ENCODE measurements around the gene HAUS3.
A peak's percentile ranks its signal among the peaks of the same experiment; 100 is the strongest.

The HAUS3 gene

DNA sequence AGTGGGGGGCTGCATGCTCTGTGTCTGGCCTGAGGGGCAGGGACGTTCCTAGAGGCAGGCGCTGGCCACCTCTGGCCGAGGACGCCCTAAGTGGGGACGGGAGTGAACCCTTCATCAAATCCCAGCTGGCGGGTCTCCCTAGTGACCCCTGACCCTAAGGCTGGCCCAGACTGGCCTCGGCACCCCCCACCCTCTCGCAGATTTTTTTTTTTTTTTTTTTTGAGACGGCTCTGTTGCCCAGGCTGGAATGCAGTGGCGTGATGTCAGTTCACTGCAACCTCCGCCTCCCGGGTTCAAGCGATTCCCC, 21.0 kb upstream of the HAUS3 start:
- DNase-seq, result no peak

- DNase-seq, result peak; percentile 96
Observed at GRCh38 chr4:2262145-2262943, 20.4 kb upstream of the HAUS3 start.

- no peak for DNase-seq
Observed at GRCh38 chr4:2261853-2262144, 19.9 kb upstream of the HAUS3 start, which contains the start of gene MXD4. TSS of gene MXD4 (minus strand) at chr4:2262109. CDS start at chr4:2261980, 129 bp downstream.

DNA sequence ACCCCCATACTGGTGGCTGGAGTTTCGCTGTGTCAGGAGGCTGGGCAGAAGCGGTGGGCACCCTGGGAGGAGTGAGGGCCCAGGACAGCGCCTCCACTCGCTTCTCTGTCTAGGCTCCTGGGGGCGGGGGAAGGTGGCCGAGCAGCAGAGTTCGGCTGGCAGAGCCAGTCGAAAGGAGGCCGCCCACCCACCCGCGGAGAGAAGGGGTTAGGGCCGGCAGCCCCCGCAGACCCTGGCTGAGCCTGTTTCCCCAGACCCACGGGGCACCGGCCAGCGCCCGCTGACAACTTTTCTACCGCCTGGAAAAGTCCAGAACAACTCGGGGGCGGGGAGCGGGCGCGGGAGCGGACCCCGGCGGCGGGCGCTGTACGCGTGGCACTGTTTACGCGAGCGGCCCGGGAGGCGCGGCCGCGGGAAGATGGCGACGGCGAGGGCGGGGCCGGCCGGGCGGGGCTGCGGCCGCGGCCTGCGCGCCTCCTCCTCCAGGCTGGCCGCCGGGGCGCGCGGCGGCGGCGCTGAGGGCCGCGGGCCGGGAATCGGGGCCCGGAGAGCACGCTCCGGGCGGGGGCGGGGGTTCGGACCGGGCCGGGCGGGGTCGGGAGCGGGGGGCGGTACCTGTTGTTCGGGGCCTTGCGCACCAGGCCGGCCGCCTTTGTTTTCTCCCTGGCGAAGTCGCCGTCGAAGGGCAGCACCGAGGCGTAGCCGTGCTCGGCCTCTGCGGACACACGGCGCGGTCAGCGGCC, 19.4 kb upstream of the HAUS3 start:
- DNase-seq, result no peak

GRCh38 chr4:2260344-2261109, 18.6 kb upstream of the HAUS3 start:
- no peak for DNase-seq

DNA sequence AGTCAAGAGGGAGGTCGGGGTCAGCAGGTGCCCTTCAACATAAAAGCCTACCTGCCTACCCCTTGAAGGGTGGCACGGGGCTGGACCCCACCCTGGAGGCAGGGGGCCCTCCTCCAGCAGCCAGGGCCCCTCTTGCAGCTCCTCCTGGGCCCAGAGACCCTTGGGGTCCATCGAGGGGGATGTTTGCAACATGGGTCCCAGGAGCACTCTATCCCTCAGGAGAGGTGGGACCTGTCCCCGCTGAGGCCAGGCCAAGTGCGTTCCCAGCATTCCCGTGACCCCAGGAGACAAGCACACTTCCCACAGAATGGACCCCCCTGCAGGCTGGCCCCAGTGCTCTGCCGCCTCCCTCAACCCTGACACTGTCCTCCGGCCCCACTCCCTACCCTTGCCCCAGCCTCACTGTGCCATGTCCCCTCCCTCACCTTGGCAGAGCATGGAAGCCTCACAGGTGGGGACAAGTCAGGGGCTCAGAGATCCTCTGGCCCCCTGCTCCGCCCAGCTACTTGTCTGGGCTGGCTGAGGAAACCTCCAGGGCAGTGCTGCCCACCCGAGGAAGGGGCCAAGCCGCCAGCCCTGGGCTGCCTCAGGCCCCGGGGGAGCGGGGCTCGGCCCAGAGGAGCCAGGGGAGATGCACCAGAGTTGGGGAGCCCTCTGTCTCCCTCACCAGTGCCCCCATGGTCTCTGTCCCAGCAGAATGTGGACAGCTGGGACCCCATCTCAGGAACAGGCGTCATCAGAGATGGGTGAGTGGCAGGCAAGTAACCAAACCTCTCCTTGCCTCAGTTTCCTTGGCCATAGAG, 17.8 kb upstream of the HAUS3 start:
- no peak for DNase-seq

DNA sequence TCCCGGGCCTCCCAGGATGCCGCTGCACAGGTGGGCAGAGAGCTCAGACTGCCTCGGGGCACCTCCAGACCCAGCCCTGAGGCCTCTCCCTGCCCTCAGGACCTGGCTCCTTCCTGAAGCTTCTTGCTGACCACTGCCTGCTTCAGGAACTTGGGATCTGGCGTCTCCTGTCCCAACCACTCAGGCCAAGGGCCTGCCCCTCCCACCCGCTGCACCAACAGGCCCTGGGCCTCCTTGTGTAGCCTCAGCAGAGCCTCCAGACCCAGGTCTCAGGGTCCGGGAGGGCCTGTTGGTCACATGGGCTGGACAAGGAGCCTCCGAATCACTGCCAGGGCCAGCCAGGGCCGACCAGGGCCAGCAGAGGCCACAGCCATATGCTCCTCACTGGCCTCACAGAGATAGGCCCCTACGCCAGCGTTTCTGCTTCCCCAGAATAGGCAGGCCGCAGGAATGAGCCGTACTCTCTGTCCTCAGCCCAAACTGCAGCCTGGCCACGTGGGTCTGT, 17.2 kb upstream of the HAUS3 start:
- no peak for DNase-seq

DNA sequence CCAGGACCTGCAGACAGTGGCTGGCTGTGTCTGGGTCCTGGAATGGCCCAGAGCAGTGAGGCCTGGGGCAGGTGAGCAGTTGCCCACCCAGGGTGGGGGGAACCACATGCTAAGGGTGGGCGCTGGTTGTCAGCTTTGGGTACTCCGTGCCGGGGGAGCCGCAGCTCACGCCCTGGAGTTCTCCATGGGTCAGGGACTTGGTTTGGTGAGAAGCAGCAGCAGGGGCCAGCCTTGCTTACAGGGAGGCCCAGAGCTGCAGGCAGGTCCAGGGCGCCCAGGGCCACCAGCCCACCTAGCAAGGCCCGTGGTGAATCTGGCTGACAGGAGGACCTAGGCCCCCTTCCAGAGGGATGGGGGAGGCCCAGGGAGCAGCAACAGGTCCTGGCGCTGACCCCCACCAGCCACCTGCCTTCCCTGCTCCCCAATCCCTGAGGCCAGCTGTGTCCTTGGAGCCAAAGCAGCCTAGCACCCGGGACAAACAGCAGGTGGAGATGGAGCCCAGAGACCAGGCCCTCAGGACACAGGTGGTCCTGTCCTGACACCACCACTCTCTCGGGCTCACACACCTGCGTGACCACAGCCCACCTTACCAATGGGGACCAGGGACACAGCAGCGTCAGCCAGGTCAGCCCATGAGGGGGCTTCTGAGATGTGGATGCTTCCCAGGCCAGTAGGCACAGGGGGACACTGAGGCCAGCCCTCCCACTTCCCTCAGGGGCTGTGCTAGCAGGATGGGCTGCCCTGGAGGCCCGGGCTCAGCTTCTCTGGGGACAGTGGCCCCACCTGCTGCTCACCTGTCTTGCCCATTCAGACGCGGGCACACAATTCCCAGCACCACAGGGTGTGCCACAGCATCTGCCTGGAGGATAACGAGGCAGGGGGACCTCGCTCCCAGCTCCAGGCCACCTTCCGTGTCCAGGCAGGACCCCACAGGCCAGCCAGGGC, 16.4 kb upstream of the HAUS3 start:
- DNase-seq, result no peak

DNA sequence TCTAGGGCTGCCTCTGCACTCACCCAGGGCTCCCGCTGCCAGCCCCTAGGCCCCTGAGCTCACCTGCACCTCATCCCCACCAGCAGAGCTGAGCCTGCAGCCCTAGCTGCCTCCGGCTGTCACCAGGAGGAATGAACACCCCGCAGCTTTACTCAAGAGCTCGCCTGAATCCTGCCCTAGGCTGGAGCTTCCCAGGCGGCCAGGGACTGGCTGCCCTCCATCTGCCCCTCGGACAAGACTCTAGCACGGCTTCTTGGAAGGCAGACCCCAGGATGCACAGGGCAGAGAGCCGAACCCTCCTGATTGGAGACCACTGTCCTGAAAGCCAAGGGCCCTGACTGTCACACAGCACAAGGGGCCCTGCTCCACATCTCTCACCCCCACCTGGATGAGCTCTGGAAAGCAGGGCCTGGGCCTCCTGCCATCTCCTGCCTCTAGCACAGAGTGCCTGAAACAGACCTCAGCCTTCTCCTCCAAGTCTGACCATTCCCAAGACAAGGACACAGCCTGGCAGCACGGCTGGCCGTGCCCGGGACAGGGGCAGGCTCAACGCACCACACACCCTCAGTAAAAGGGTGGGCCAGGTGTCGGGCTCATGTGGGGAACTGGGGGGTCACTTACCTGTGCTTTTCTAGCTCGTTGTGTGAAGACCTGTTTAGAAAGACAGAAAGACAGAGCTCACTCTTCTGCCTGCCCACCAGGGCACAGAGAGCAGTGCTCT, 15.6 kb upstream of the HAUS3 start:
- no peak for DNase-seq

DNA sequence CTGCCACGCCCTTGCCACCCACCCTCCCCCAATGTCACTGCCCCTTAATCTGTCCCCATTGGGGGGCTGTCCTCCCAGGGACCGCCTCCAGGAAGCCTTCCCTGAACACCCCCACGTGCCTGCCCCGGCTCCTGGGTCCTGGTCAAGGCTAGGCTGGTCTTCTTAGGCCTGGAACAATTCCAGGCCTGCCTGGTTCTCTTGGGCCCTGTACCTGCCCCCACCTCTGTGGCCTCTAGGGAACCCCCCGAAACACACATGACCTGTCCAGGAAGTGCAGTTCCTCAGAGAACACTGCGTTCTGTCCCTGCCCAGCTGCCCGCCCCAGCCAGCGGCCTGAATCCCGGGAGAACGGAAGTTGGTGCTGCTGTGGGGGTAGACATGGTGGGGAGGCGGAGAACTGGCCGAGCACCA, 14.9 kb upstream of the HAUS3 start:
- DNase-seq, result no peak

- DNase-seq, result no peak
Observed at GRCh38 chr4:2256156-2256731, 14.3 kb upstream of the HAUS3 start.

DNA sequence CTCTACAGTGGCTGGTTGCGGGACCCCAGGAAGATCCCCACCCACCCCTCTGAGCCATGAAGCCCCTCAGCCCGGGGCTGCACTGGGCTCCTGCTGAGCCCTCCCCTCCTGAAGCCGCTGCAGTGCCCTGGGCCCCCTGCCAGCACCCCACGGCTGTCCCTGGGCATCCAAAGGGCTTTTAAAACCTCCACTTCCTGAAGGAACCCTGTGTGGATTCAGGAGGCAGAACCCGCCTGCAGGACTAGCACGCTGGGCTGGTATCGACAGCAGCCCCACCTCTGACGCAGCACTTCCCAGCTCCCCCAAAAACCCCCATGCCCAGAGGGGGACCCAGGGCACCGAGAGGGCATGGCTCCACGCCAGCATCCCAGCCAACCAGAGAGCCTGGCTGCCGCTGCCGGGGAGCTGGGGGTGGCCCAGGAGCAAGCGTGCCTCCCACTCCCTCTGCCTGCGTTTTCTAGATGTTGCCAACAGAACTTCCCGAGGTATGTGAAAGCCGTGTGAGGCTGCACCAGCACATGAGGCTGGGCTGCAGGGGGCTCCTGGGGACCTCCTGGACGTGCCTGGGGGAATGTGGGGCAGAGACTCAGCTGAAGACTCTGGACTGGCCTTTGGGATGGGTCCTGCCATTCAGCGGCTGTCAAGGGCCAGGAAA, 13.7 kb upstream of the HAUS3 start:
- DNase-seq, result no peak

DNA sequence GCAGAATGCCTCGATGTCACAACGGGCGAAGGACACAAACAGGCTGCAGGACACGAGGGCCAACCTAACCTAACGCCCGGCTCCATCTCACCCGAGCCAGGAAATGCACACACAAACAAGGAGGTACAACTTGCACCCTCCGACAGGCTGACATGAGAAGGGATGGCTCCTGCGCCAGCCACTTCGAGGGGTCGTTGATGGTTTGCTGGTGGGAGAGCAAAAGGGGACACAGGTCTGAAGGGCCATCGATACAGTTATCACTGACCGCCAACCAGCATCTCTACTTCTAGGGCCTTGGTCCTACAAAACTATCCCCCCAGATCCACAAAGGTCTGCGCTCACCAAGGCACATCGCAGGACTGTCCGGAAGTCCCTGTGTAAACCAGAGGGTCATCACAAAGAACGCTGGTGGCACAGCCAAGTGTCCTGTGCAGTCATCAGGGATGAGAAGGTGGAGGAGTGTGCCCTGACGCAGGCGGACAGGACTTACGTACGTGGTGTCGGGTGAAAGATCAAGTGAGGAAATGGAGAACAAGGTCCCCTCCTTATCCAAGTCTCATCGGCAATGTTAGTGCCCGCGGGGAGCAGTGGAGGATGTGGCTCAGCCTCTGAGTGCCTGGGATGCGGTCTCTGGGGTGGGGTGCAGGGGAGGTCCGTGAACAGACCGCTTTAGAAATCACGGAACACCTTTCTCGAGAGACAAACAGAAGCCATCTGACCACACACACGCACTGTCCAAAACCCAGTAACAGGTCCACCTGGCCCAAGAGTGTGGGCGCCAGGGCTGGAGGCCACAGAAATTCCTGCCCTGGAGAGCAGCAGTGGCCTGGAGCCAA, 13.0 kb upstream of the HAUS3 start:
- no peak for DNase-seq

GRCh38 chr4:2253160-2254084, 11.5 kb upstream of the HAUS3 start:
- DNase-seq, result no peak

DNA sequence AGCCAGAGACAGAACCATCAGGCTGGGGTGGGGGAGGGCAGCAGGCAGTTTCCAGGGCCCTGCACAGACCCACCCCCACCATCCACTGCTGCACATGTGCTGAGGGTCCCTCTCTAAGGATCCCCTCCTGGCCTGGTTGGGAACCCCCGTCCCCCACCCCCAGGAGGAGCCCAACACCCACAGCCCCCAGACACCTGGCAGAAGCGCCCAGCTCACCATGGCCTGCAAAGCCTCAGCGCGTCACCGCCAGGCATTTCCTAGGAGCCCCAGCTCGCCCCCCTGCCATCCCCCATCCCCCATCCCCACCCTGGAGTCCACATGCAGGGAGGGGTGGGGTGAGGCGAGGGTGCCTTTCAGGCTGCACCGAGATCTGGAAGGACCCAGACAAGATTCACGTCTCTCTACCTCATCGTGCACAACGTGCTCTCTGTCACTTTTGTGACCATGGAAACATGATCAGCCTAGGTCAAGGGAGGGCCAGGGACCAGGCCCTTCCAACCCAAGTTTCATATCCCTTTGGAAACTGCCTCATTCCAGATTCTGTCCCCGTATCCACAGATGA, 10.7 kb upstream of the HAUS3 start:
- DNase-seq, result no peak

DNA sequence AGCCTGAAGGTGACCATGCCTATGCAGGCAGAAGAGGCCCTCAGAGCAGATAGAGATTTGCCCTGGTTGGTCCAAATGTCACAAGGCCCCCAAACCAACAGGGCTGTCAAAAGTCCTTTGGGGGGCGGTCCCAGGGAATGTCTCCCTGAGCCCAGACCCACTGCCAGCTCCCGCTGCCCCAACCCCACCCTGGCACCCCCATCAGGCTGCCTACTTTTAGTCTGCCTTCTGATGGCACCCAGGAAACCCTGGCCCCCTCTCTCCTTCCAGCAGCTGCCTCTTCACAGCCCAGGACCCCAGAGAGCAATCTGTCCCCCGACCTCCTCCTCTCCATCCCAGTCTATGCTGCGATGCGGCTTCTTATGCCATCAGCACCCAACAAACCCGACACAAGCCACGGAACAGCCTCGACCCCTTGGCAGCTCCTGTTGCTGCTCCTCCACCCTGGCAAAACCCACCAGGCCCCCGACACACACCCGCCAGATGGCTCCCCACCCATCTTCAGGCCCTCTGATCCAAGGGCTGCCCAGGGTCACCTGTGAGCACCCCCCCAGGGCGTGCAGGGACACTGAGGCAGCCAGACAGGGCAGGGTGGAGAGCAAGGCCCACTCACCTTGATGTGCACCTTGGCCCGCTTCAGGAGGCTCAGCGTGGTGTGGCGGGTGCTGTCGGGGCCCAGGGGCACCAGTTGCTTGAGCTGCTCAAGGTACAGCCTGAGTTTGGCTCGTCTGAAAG, 10.0 kb upstream of the HAUS3 start:
- no peak for DNase-seq
